Measurements from ENCODE around the gene RABEP2.

DNA sequence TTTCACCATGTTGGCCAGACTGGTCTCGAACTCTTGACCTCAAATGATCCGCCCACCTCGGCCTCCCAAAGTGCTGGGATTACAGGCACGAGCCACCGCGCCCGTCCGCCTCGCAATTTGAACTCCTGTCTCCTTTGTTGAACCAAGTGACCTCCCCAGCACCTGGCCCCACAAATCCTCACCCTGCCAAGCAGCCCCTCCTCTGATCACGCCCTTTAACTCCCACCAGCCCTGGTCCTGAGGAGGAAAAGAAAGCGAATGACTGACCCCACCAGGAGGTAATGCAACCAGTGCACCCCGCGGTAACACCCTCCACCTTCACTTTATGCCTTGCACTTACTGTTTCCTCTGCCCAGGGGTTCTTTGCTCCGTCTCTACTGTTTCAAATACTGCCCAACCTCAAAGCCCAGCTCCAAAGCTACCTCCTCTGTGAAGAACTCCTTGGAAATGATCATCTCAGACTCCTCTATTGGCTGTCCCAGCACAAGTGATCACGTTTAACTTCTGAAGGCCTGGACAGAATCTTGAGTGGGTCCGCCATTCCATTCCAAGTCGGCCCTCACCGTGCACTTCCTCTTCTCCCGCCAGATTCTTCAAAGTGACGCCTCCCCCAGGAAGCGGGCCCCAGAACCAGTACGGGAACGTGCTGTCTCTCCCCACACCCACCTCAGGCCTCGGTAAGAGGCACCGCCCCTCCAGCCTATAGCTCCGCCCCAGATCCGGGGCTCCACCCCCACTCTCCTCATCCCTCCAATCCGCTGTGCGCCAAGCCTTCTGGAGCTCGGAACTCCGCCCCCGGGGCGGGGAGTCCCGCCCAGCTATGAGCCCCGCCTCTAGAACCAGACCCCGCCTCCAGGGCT, 11.1 kb upstream of the RABEP2 start:
- TF ChIP-seq, protein P1, sequence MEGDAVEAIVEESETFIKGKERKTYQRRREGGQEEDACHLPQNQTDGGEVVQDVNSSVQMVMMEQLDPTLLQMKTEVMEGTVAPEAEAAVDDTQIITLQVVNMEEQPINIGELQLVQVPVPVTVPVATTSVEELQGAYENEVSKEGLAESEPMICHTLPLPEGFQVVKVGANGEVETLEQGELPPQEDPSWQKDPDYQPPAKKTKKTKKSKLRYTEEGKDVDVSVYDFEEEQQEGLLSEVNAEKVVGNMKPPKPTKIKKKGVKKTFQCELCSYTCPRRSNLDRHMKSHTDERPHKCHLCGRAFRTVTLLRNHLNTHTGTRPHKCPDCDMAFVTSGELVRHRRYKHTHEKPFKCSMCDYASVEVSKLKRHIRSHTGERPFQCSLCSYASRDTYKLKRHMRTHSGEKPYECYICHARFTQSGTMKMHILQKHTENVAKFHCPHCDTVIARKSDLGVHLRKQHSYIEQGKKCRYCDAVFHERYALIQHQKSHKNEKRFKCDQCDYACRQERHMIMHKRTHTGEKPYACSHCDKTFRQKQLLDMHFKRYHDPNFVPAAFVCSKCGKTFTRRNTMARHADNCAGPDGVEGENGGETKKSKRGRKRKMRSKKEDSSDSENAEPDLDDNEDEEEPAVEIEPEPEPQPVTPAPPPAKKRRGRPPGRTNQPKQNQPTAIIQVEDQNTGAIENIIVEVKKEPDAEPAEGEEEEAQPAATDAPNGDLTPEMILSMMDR (IDR thresholded peaks at IDR 0.05; ENCODE audit: insufficient read depth, low read length) = no peak
- TF ChIP-seq POLR2AphosphoS5 (IDR thresholded peaks at IDR 0.05; ENCODE audit: low read depth) (peak; percentile 41; the same call in 1 of the 2 replicates), GABPA (IDR thresholded peaks at IDR 0.05; ENCODE audit: low read depth) (no peak), SPI1 (IDR thresholded peaks at IDR 0.05; ENCODE audit: borderline replicate concordance, low read depth) (peak; percentile 74; the same call in 1 of the 2 replicates)
- TF ChIP-seq, protein P2, sequence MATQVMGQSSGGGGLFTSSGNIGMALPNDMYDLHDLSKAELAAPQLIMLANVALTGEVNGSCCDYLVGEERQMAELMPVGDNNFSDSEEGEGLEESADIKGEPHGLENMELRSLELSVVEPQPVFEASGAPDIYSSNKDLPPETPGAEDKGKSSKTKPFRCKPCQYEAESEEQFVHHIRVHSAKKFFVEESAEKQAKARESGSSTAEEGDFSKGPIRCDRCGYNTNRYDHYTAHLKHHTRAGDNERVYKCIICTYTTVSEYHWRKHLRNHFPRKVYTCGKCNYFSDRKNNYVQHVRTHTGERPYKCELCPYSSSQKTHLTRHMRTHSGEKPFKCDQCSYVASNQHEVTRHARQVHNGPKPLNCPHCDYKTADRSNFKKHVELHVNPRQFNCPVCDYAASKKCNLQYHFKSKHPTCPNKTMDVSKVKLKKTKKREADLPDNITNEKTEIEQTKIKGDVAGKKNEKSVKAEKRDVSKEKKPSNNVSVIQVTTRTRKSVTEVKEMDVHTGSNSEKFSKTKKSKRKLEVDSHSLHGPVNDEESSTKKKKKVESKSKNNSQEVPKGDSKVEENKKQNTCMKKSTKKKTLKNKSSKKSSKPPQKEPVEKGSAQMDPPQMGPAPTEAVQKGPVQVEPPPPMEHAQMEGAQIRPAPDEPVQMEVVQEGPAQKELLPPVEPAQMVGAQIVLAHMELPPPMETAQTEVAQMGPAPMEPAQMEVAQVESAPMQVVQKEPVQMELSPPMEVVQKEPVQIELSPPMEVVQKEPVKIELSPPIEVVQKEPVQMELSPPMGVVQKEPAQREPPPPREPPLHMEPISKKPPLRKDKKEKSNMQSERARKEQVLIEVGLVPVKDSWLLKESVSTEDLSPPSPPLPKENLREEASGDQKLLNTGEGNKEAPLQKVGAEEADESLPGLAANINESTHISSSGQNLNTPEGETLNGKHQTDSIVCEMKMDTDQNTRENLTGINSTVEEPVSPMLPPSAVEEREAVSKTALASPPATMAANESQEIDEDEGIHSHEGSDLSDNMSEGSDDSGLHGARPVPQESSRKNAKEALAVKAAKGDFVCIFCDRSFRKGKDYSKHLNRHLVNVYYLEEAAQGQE (IDR thresholded peaks at IDR 0.05; ENCODE audit: insufficient replicate concordance, low read depth) = no peak

Data from HL-60 (cell line).